ENCODE measurements around the gene ARHGAP4.
A peak's percentile ranks its signal among the peaks of the same experiment; 100 is the strongest.

Gene ARHGAP4

GRCh38 chrX:153901753-153902140 is 24.3 kb downstream of the ARHGAP4 start:
- H3K27ac Mint-ChIP-seq, result no peak overlapping the region
- no peak for DNase-seq
- H3K27me3 Mint-ChIP-seq (ENCODE audit: low read depth, poor library complexity), result peaks cover 4% of the 10 kb centered on the region
- TF ChIP-seq CTCF (IDR thresholded peaks at IDR 0.05), result no peak
- peak overlapping the region; percentile 24 for H3K4me3 Mint-ChIP-seq
- peaks cover 34% of the 10 kb centered on the region for H3K4me1 Mint-ChIP-seq
- H3K36me3 Mint-ChIP-seq (ENCODE audit: low read depth), result peaks cover 5% of the 10 kb centered on the region
- peaks cover 66% of the 10 kb centered on the region for H3K9me3 Mint-ChIP-seq

GRCh38 chrX:153900831-153901752 is 25.0 kb downstream of the ARHGAP4 start:
- Mint-ChIP-seq H3K4me1 (peaks cover 34% of the 10 kb centered on the region), H3K27ac (no peak overlapping the region), H3K4me3 (peak overlapping the region; percentile 60), H3K9me3 (peaks cover 72% of the 10 kb centered on the region), H3K27me3 (ENCODE audit: low read depth, poor library complexity) (peaks cover 8% of the 10 kb centered on the region), H3K36me3 (ENCODE audit: low read depth) (peaks cover 5% of the 10 kb centered on the region)
- DNase-seq, result no peak
- no peak for TF ChIP-seq CTCF (IDR thresholded peaks at IDR 0.05)

GRCh38 chrX:153897899-153898298 is 28.2 kb downstream of the ARHGAP4 start:
- no peak for TF ChIP-seq CTCF (IDR thresholded peaks at IDR 0.05)
- H3K4me1 Mint-ChIP-seq, result peaks cover 35% of the 10 kb centered on the region
- DNase-seq, result no peak
- H3K27me3 Mint-ChIP-seq (ENCODE audit: low read depth, poor library complexity), result peaks cover 8% of the 10 kb centered on the region
- H3K36me3 Mint-ChIP-seq (ENCODE audit: low read depth), result peaks cover 5% of the 10 kb centered on the region
- no peak overlapping the region for H3K27ac Mint-ChIP-seq
- no peak overlapping the region for H3K4me3 Mint-ChIP-seq
- H3K9me3 Mint-ChIP-seq, result peaks cover 78% of the 10 kb centered on the region

- peaks cover 45% of the 10 kb centered on the region for H3K4me1 Mint-ChIP-seq
- H3K27ac Mint-ChIP-seq, result no peak overlapping the region
- H3K27me3 Mint-ChIP-seq (ENCODE audit: low read depth, poor library complexity), result peaks cover 24% of the 10 kb centered on the region
- no peak for DNase-seq
- H3K4me3 Mint-ChIP-seq, result no peak overlapping the region
- H3K9me3 Mint-ChIP-seq, result peaks cover 69% of the 10 kb centered on the region
- H3K36me3 Mint-ChIP-seq (ENCODE audit: low read depth), result no peaks in the 10 kb centered on the region
- TF ChIP-seq CTCF (IDR thresholded peaks at IDR 0.05), result no peak
Observed at GRCh38 chrX:153889123-153889522, 36.9 kb downstream of the ARHGAP4 start.

- Mint-ChIP-seq H3K27ac (no peak overlapping the region), H3K27me3 (ENCODE audit: low read depth, poor library complexity) (peaks cover 24% of the 10 kb centered on the region), H3K9me3 (peaks cover 65% of the 10 kb centered on the region), H3K4me1 (peaks cover 38% of the 10 kb centered on the region), H3K36me3 (ENCODE audit: low read depth) (no peaks in the 10 kb centered on the region), H3K4me3 (no peak overlapping the region)
- no peak for DNase-seq
- no peak for TF ChIP-seq CTCF (IDR thresholded peaks at IDR 0.05)
Observed at GRCh38 chrX:153888344-153888743, 37.7 kb downstream of the ARHGAP4 start.

GRCh38 chrX:153887385-153887784 is 38.7 kb downstream of the ARHGAP4 start:
- H3K4me3 Mint-ChIP-seq, result no peak overlapping the region
- H3K27ac Mint-ChIP-seq, result no peak overlapping the region
- H3K9me3 Mint-ChIP-seq, result peaks cover 60% of the 10 kb centered on the region
- peaks cover 36% of the 10 kb centered on the region for H3K4me1 Mint-ChIP-seq
- H3K27me3 Mint-ChIP-seq (ENCODE audit: low read depth, poor library complexity), result peaks cover 24% of the 10 kb centered on the region
- no peak for TF ChIP-seq CTCF (IDR thresholded peaks at IDR 0.05)
- no peak for DNase-seq
- H3K36me3 Mint-ChIP-seq (ENCODE audit: low read depth), result no peaks in the 10 kb centered on the region

Measured in nephron progenitor cell (in vitro differentiated cells).